ENCODE measurements around the gene PARP16. TPM values are rescaled to one million over a fixed set of nuclear protein-coding genes. Genes with fewer than 3 reads are reported as not detected.
A peak's percentile ranks its signal among the peaks of the same experiment; 100 is the strongest.

The PARP16 gene
- total RNA-seq, 4 donors from 2014 or later: 2.6 to 3.3 (median 3.0) TPM

DNA sequence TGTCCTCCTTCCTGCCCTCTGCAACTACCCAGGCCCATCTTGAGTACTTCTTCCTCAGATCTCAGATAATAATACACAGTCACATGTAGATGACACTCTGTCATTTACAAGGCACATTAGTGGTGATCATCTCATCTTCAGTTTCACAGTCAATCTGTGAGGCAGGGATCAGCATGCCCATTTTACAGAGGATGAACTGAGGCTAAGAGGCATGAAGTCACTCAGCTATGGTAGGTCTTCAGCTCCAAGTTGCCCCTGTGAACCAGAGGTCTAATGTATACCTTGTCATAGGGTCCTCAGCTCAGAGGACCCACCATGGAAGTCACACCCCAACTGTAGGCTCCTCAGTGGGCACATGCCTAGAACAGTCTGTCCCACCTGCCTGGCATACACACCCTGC lies 71.2 kb downstream of the PARP16 start:
- Histone ChIP-seq H3K27ac (no peak overlapping the region), H3K9me3 (no peaks in the 10 kb centered on the region), H3K4me3 (no peak overlapping the region), H3K27me3 (no peaks in the 10 kb centered on the region), H3K36me3 (no peaks in the 10 kb centered on the region), H3K4me1 (peaks cover 8 to 29% of the 10 kb centered on the region in 2 donors)
- no peak for DNase-seq
- intact Hi-C loops (cut with DNase I; ENCODE audit: low total_unique reads) (no loop called here), in situ Hi-C loops (cut with MboI; ENCODE audit: low sequenced_read_pairs in 4 of 4) (no loop called here)
- TF ChIP-seq, protein P1, sequence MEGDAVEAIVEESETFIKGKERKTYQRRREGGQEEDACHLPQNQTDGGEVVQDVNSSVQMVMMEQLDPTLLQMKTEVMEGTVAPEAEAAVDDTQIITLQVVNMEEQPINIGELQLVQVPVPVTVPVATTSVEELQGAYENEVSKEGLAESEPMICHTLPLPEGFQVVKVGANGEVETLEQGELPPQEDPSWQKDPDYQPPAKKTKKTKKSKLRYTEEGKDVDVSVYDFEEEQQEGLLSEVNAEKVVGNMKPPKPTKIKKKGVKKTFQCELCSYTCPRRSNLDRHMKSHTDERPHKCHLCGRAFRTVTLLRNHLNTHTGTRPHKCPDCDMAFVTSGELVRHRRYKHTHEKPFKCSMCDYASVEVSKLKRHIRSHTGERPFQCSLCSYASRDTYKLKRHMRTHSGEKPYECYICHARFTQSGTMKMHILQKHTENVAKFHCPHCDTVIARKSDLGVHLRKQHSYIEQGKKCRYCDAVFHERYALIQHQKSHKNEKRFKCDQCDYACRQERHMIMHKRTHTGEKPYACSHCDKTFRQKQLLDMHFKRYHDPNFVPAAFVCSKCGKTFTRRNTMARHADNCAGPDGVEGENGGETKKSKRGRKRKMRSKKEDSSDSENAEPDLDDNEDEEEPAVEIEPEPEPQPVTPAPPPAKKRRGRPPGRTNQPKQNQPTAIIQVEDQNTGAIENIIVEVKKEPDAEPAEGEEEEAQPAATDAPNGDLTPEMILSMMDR (IDR thresholded peaks at IDR 0.05 in 4 of 5, conservative IDR thresholded peaks at IDR 0.05 in 1 of 5): no peak
- no peak for TF ChIP-seq POLR2A (IDR thresholded peaks at IDR 0.05)
- no peak for ATAC-seq

DNA sequence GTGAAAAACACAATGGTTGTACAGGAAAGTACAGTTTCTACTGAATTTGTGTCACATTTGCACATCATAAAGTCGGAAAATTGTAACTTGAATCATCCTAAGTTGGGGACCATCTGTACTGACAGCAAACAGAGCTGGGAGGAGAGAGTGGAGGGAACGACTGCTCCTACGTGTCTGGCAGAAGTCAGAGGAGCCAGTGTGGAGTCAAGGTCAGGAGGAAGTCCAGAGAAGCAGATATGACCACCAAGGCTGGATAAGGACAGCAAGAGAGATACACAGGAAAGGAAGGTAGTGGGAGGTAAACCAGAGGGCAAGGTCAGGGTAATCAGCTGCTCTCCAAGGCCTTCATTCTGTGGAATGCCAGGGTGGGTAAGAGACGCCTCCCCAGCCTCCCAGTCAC lies 72.7 kb downstream of the PARP16 start:
- no peak overlapping the region for H3K4me3 ChIP-seq
- in situ Hi-C loops (cut with MboI; ENCODE audit: low sequenced_read_pairs in 4 of 4): no loop called here
- H3K27ac ChIP-seq: no peak overlapping the region
- H3K4me1 ChIP-seq: peaks cover 8 to 29% of the 10 kb centered on the region in 2 donors
- intact Hi-C loops (cut with DNase I; ENCODE audit: low total_unique reads): no loop called here
- H3K9me3 ChIP-seq: no peaks in the 10 kb centered on the region
- DNase-seq (no peak), ATAC-seq (no peak)
- H3K27me3 ChIP-seq: no peaks in the 10 kb centered on the region
- H3K36me3 ChIP-seq: no peaks in the 10 kb centered on the region
- TF ChIP-seq POLR2A (IDR thresholded peaks at IDR 0.05): no peak
- TF ChIP-seq, protein P1 (IDR thresholded peaks at IDR 0.05 in 4 of 5, conservative IDR thresholded peaks at IDR 0.05 in 1 of 5): no peak

DNA sequence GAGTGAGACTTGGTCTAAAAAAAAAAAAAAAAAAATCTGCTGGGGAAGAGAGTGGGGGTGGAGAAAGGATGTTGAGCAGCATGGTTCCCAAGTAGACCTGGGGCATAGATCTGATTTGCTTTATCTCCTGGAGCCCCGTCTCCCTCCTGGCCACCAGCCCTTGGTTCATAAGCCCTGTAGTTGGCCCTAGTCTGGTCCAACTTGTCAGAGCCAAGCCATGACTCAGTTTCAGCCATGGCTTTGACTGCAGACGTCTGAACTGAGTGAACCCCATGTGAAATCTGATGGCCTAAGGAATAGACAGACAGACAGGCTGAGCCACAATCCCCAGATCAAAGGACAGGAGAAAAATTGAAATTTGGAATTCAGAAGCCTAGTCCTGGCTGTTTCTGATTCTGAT lies 73.4 kb downstream of the PARP16 start:
- DNase-seq: peak in 1 of 2 donors; percentile 39
- peaks cover 8 to 29% of the 10 kb centered on the region in 2 donors for H3K4me1 ChIP-seq
- in situ Hi-C loops (cut with MboI; ENCODE audit: low sequenced_read_pairs in 4 of 4) (no loop called here), intact Hi-C loops (cut with DNase I; ENCODE audit: low total_unique reads) (no loop called here)
- TF ChIP-seq POLR2A (IDR thresholded peaks at IDR 0.05): no peak
- no peak for ATAC-seq
- no peaks in the 10 kb centered on the region for H3K27me3 ChIP-seq
- no peaks in the 10 kb centered on the region for H3K36me3 ChIP-seq
- no peak overlapping the region for H3K27ac ChIP-seq
- H3K9me3 ChIP-seq: no peaks in the 10 kb centered on the region
- no peak overlapping the region for H3K4me3 ChIP-seq

DNA sequence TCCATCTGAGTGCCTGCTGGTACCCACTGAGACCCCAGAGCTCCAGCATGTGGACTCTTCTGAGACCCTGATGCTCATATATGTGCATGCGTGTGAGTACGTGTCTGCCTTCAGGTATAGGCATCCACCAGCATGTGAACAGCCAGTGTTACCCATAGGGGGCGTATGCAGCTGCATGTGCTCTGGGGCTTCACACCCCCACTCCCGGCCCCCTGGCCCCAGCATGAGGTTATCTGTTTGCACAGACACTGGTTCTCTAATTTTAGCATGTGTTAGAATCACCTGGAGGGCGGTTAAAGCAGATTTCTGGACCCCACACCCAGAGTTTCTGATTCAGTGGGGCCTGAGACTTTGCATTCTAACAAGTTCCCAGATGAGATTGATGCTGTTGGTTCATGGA lies 74.6 kb downstream of the PARP16 start:
- TF ChIP-seq POLR2A (IDR thresholded peaks at IDR 0.05): no peak
- TF ChIP-seq, protein P1 (IDR thresholded peaks at IDR 0.05 in 4 of 5, conservative IDR thresholded peaks at IDR 0.05 in 1 of 5): no peak
- ATAC-seq (no peak), DNase-seq (no peak)
- no peaks in the 10 kb centered on the region for H3K9me3 ChIP-seq
- H3K4me3 ChIP-seq: no peak overlapping the region
- intact Hi-C loops (cut with DNase I; ENCODE audit: low total_unique reads) (no loop called here), in situ Hi-C loops (cut with MboI; ENCODE audit: low sequenced_read_pairs in 4 of 4) (no loop called here)
- H3K27ac ChIP-seq: peak overlapping the region; percentile 41 to 77 (median 60)
- H3K27me3 ChIP-seq: no peaks in the 10 kb centered on the region
- H3K36me3 ChIP-seq: no peaks in the 10 kb centered on the region
- H3K4me1 ChIP-seq: peaks cover 8 to 29% of the 10 kb centered on the region in 2 donors

DNA sequence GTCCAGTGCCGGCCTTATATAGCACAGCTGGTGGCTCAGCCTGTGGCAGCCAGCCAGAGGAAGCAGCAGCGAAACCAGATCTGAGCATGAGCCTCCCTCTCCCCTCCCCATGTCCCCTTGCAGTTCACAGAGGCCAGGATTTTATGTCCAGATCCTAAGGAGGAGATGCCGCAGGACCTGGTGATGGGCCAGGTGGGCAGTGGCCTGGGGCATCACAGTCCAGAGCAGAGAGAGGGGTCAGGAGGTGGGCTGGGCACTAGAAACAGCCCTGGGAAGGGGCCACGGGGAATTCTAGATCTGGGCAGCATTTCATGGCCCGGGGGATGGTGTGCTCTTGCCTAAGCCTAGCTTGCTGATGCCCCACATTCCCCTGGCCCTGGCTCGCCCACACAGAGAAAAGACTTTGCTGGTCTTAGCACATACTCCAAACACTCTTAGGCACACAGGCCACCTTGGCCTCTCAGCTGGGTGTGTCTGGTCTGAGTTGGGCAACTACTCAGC lies 75.2 kb downstream of the PARP16 start:
- H3K27ac ChIP-seq: peak overlapping the region; percentile 41 to 77 (median 60)

More for the DNA sequence above, 75.2 kb downstream of the PARP16 start:
- ATAC-seq: peak; percentile 79 to 81
- peaks cover 8 to 29% of the 10 kb centered on the region in 2 donors for H3K4me1 ChIP-seq
- in situ Hi-C loops (cut with MboI; ENCODE audit: low sequenced_read_pairs in 4 of 4) (no loop called here), intact Hi-C loops (cut with DNase I; ENCODE audit: low total_unique reads) (no loop called here)
- no peak for TF ChIP-seq POLR2A (IDR thresholded peaks at IDR 0.05)
- TF ChIP-seq, protein P1 (IDR thresholded peaks at IDR 0.05 in 4 of 5, conservative IDR thresholded peaks at IDR 0.05 in 1 of 5): no peak
- peak; percentile 51 to 69 for DNase-seq
- H3K4me3 ChIP-seq: peak overlapping the region in 1 of 4 donors; percentile 29
- no peaks in the 10 kb centered on the region for H3K36me3 ChIP-seq
- no peaks in the 10 kb centered on the region for H3K27me3 ChIP-seq
- no peaks in the 10 kb centered on the region for H3K9me3 ChIP-seq
